ENCODE data around the gene CCR2.

DNA sequence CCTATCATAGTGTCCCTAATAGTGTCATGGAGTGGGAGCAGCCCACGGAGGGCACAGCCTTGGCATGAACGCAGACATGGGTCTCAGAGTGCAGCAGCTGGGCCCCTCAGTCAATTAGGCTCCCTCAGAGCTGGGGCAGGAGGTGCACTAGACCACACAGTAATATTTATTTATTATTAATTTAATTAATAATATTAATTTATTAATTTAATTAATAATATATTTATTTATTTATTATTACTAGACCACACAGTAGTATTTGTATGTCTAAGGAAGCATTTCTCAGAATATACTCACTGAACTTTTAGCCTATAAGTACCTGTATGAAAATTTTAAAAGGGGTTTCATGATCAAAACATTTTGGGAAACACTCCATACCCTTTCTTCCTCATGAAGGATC lies 47.7 kb downstream of the CCR2 start:
- TF ChIP-seq, protein P1, sequence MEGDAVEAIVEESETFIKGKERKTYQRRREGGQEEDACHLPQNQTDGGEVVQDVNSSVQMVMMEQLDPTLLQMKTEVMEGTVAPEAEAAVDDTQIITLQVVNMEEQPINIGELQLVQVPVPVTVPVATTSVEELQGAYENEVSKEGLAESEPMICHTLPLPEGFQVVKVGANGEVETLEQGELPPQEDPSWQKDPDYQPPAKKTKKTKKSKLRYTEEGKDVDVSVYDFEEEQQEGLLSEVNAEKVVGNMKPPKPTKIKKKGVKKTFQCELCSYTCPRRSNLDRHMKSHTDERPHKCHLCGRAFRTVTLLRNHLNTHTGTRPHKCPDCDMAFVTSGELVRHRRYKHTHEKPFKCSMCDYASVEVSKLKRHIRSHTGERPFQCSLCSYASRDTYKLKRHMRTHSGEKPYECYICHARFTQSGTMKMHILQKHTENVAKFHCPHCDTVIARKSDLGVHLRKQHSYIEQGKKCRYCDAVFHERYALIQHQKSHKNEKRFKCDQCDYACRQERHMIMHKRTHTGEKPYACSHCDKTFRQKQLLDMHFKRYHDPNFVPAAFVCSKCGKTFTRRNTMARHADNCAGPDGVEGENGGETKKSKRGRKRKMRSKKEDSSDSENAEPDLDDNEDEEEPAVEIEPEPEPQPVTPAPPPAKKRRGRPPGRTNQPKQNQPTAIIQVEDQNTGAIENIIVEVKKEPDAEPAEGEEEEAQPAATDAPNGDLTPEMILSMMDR (conservative IDR thresholded peaks at IDR 0.05): no peak
- no peak for TF ChIP-seq EZH2 (IDR thresholded peaks at IDR 0.05; ENCODE audit: low read depth)
